Measurements from ENCODE around the gene SLC35B3. TPM values are rescaled to one million over a fixed set of nuclear protein-coding genes. Genes with fewer than 3 reads are reported as not detected.

Gene SLC35B3
- total and polyA plus RNA-seq, 2 of the 8 experiments (the other 6 are each of a cell fraction or from before 2014, with no cell fraction given), result 5.5 to 9.8 TPM

GRCh38 chr6:8429821-8430220 is 5.5 kb downstream of the SLC35B3 start:
- Histone ChIP-seq H3K4me1 (replicated peaks in 1 of 4; ENCODE audit: control insufficient read depth in 3 of 4, insufficient read depth in 4 of 4, low read length in 3 of 4) (no peaks in the 10 kb centered on the region; a peak in 1 of 7 replicates), H2BK5ac (ENCODE audit: low read depth, low read length) (no peak overlapping the region), H3K23me2 (ENCODE audit: low read depth, low read length) (no peaks in the 10 kb centered on the region), H3K79me1 (ENCODE audit: low read depth, low read length) (no peaks in the 10 kb centered on the region), H3K23ac (ENCODE audit: insufficient read length) (no peak overlapping the region), H4K20me1 (replicated peaks in 1 of 2; ENCODE audit: control insufficient read depth in 1 of 2, insufficient read depth in 2 of 2, low read length in 2 of 2) (no peaks in the 10 kb centered on the region), H3K4me2 (ENCODE audit: insufficient read depth in 1 of 2, low read depth in 2 of 2, low read length in 2 of 2) (no peak overlapping the region), H4K8ac (ENCODE audit: extremely low read depth, insufficient read depth, low read length) (no peak overlapping the region), H3K4ac (replicated peaks; ENCODE audit: insufficient read length, low read depth, low read length) (no peak overlapping the region), H3K9ac (replicated peaks in 1 of 4; ENCODE audit: extremely low read depth in 1 of 4, low read depth in 3 of 4, low read length in 3 of 4) (no peak overlapping the region), H4K5ac (ENCODE audit: insufficient read length, low read depth, low read length) (no peak overlapping the region), H3K4me3 (ENCODE audit: extremely low read depth in 1 of 4, insufficient read depth in 2 of 4, low read depth in 3 of 4, low read length in 4 of 4) (no peak overlapping the region), H3K79me2 (ENCODE audit: control insufficient read depth in 1 of 2, insufficient read depth in 2 of 2, low read length in 2 of 2) (peaks cover 0 to 22% of the 10 kb centered on the region in 2 experiments; a peak in 3 of 4 replicates), H2BK20ac (ENCODE audit: low read length) (no peak overlapping the region), H2BK15ac (ENCODE audit: low read length) (no peak overlapping the region), H4K91ac (replicated peaks; ENCODE audit: insufficient read length, low read length) (no peak overlapping the region), H2BK120ac (replicated peaks; ENCODE audit: low read depth, low read length) (no peak overlapping the region), H3K14ac (ENCODE audit: insufficient read length) (no peak overlapping the region), H3K18ac (ENCODE audit: extremely low read depth, low read length) (no peak overlapping the region), H3K56ac (replicated peaks; ENCODE audit: insufficient read length, low read depth, low read length) (no peak overlapping the region), H3K27ac (ENCODE audit: low read depth, low read length) (no peak overlapping the region), H3K36me3 (ENCODE audit: control insufficient read depth in 2 of 4, insufficient read depth in 4 of 4, low read length in 3 of 4) (peaks cover 0 to 31% (median 12%) of the 10 kb centered on the region in 4 experiments; a peak in 5 of 8 replicates), H2AK5ac (ENCODE audit: low read depth, low read length) (no peak overlapping the region), H2BK12ac (ENCODE audit: low read depth, low read length) (no peak overlapping the region), H3K27me3 (replicated peaks in 1 of 4; ENCODE audit: control insufficient read depth in 3 of 4, extremely low read depth in 1 of 4, insufficient read depth in 3 of 4, low read length in 3 of 4) (no peaks in the 10 kb centered on the region), H2AFZ (ENCODE audit: low read length) (no peak overlapping the region), H3K9me3 (ENCODE audit: insufficient read depth in 2 of 2, low read depth in 1 of 2, low read length in 1 of 2) (peaks cover 2 to 4% of the 10 kb centered on the region in 2 experiments; a peak in 1 of 4 replicates)
- CTCF ChIA-PET (ENCODE audit: partially characterized antibody), result interaction anchor here (1.3 kb wide), 1 partner anchor 22 kb away, joined by 4 read pairs; no protein-coding TSS in a partner anchor
- POLR2A ChIA-PET (ENCODE audit: partially characterized antibody), result no interaction called here
- 98% methylated on average over 2 of the region's 2 CpGs; no CpG with 5 or more reads in 1 of the 2 experiments for WGBS, 2 experiments (ENCODE audit: extremely low coverage in 1 of 2, insufficient coverage in 1 of 2, insufficient read length in 1 of 2, insufficient replicate concordance in 2 of 2, low coverage in 1 of 2, low lambda C conversion rate in 2 of 2, missing lambda C conversion rate in 1 of 2)
- FAIRE-seq, result no peak
- DNase-seq (ENCODE audit: low read depth in 1 of 2, low spot score in 2 of 2), result no peak
- TF ChIP-seq ZNF274 (IDR thresholded peaks at IDR 0.05; ENCODE audit: borderline replicate concordance, extremely low read depth, low read length), result no peak
- TF ChIP-seq SUZ12 (IDR thresholded peaks at IDR 0.05; ENCODE audit: low read length), result no peak
- no peak for TF ChIP-seq TAF1 (IDR thresholded peaks at IDR 0.05; ENCODE audit: low read depth, low read length)
- TF ChIP-seq RXRA (IDR thresholded peaks at IDR 0.05; ENCODE audit: insufficient read depth, low read depth, low read length), result no peak
- no peak for TF ChIP-seq CHD2 (IDR thresholded peaks at IDR 0.05; ENCODE audit: low read length)
- no peak for TF ChIP-seq KDM5A (IDR thresholded peaks at IDR 0.05; ENCODE audit: low read length)
- TF ChIP-seq POLR2A (IDR thresholded peaks at IDR 0.05; ENCODE audit: control extremely low read depth in 1 of 2, low read depth in 2 of 2, low read length in 2 of 2), result no peak
- no peak for TF ChIP-seq RFX5 (IDR thresholded peaks at IDR 0.05; ENCODE audit: borderline replicate concordance, low read depth, low read length)
- TF ChIP-seq SIRT6 (IDR thresholded peaks at IDR 0.05; ENCODE audit: low read length), result no peak
- no peak for TF ChIP-seq TBP (IDR thresholded peaks at IDR 0.05; ENCODE audit: low read depth, low read length)
- no peak for TF ChIP-seq HDAC2 (IDR thresholded peaks at IDR 0.05; ENCODE audit: borderline replicate concordance in 1 of 2, low read depth in 2 of 2, low read length in 2 of 2)
- TF ChIP-seq JUN (IDR thresholded peaks at IDR 0.05; ENCODE audit: low read depth, low read length), result no peak
- no peak for TF ChIP-seq ASH2L (IDR thresholded peaks at IDR 0.05; ENCODE audit: low read length)
- no peak for TF ChIP-seq CHD1 (IDR thresholded peaks at IDR 0.05; ENCODE audit: low read depth, low read length)
- no peak for TF ChIP-seq SRF (IDR thresholded peaks at IDR 0.05; ENCODE audit: low read depth, low read length)
- TF ChIP-seq SP2 (IDR thresholded peaks at IDR 0.05; ENCODE audit: low read length), result no peak

Measured in H1 (cell line).